T-helper 17 cell (primary cell): ENCODE measurements around the gene GTF2I. TPM values are rescaled to one million over a fixed set of nuclear protein-coding genes. Genes with fewer than 3 reads are reported as not detected.
A peak's percentile ranks its signal among the peaks of the same experiment; 100 is the strongest.
"Not testable (repeated sequence)": the region's sequence is repeated elsewhere in the genome, so short reads cannot be mapped to it uniquely, and the experiment has no call there.

Experiments used
- ATAC-seq: fragments of 150-1000 bp; cut with Tn5 transposase; 2 replicates; pipeline ENCODE4 v1.10.0; 2021; ENCODE audit warnings: mild to moderate bottlenecking, moderate library complexity
- DNase-seq, 3 donors: peaks; one replicate each; pipeline versions ENCODE4 v3.0.0 to v3.0.0-alpha.2; 2020 to 2021
- H3K9me3 ChIP-seq: one replicate; pipeline ENCODE4 v1.7.0; 2013; ENCODE audit warnings: low read length, mild to moderate bottlenecking; ENCODE audit not compliant: control insufficient read depth, poor library complexity, severe bottlenecking
- H3K27ac Mint-ChIP-seq: one replicate; pipeline ENCODE4 v1.8.0; 2022; ENCODE audit warnings: mild to moderate bottlenecking, moderate library complexity, mixed read lengths
- H3K27me3 Mint-ChIP-seq: one replicate; pipeline ENCODE4 v1.8.0; 2022; ENCODE audit warnings: mixed read lengths
- H3K36me3 Mint-ChIP-seq: one replicate; pipeline ENCODE4 v1.8.0; 2022; ENCODE audit warnings: low read depth, mixed read lengths
- H3K4me1 Mint-ChIP-seq: one replicate; pipeline ENCODE4 v1.8.0; 2022; ENCODE audit warnings: mild to moderate bottlenecking, mixed read lengths
- H3K4me3 Mint-ChIP-seq: one replicate; pipeline ENCODE4 v1.8.0; 2022; ENCODE audit warnings: mild to moderate bottlenecking, moderate library complexity, mixed read lengths
- total RNA-seq, 4 donors: library from RNA in 2 of 4; stranded (reverse) in 2 of 4; gene quantifications; one replicate each; pipeline ENCODE4 v1.2.3 and lab custom pipeline; 2022 to 2026

GTF2I gene
- total RNA-seq, 2 donors from 2014 or later: 127 to 141 TPM

GRCh38 chr7:74743936-74744557, 86.5 kb downstream of the GTF2I start:
- not testable (repeated sequence) for H3K9me3 ChIP-seq, H3K27me3 Mint-ChIP-seq, H3K36me3 Mint-ChIP-seq, H3K27ac Mint-ChIP-seq, H3K4me1 Mint-ChIP-seq, DNase-seq, ATAC-seq, H3K4me3 Mint-ChIP-seq

GRCh38 chr7:74753921-74754482, 96.5 kb downstream of the GTF2I start:
- not testable (repeated sequence) for H3K27ac Mint-ChIP-seq, H3K36me3 Mint-ChIP-seq, DNase-seq, H3K4me3 Mint-ChIP-seq, H3K9me3 ChIP-seq, H3K4me1 Mint-ChIP-seq, H3K27me3 Mint-ChIP-seq, ATAC-seq

GRCh38 chr7:74756673-74757072, 99.2 kb downstream of the GTF2I start:
- H3K4me1 Mint-ChIP-seq, H3K4me3 Mint-ChIP-seq, ATAC-seq, DNase-seq, H3K36me3 Mint-ChIP-seq, H3K27ac Mint-ChIP-seq, H3K9me3 ChIP-seq, H3K27me3 Mint-ChIP-seq: not testable (repeated sequence)

GRCh38 chr7:74758268-74758667, 100.8 kb downstream of the GTF2I start:
- H3K27me3 Mint-ChIP-seq, H3K4me1 Mint-ChIP-seq, H3K36me3 Mint-ChIP-seq, H3K27ac Mint-ChIP-seq, H3K9me3 ChIP-seq, H3K4me3 Mint-ChIP-seq, DNase-seq, ATAC-seq: not testable (repeated sequence)

- H3K4me1 Mint-ChIP-seq, H3K9me3 ChIP-seq, DNase-seq, H3K27me3 Mint-ChIP-seq, H3K4me3 Mint-ChIP-seq, H3K27ac Mint-ChIP-seq, ATAC-seq, H3K36me3 Mint-ChIP-seq: not testable (repeated sequence)
These were observed 101.5 kb downstream of the GTF2I start for GRCh38 chr7:74758982-74759381.

GRCh38 chr7:74765205-74765918, 107.8 kb downstream of the GTF2I start:
- H3K27me3 Mint-ChIP-seq, DNase-seq, H3K4me3 Mint-ChIP-seq, H3K9me3 ChIP-seq, H3K4me1 Mint-ChIP-seq, H3K36me3 Mint-ChIP-seq, H3K27ac Mint-ChIP-seq: not testable (repeated sequence)
- ATAC-seq: peak; percentile 81

- not testable (repeated sequence) for H3K4me3 Mint-ChIP-seq, H3K4me1 Mint-ChIP-seq, H3K36me3 Mint-ChIP-seq, H3K27ac Mint-ChIP-seq, H3K9me3 ChIP-seq, DNase-seq, ATAC-seq, H3K27me3 Mint-ChIP-seq
These were observed 109.0 kb downstream of the GTF2I start for GRCh38 chr7:74766509-74766908.

- H3K4me1 Mint-ChIP-seq, H3K4me3 Mint-ChIP-seq, H3K27me3 Mint-ChIP-seq, H3K27ac Mint-ChIP-seq, DNase-seq, ATAC-seq, H3K36me3 Mint-ChIP-seq, H3K9me3 ChIP-seq: not testable (repeated sequence)
These were observed 109.5 kb downstream of the GTF2I start for GRCh38 chr7:74766991-74767390.

GRCh38 chr7:74770062-74770461, 112.5 kb downstream of the GTF2I start:
- H3K27me3 Mint-ChIP-seq, ATAC-seq, H3K4me1 Mint-ChIP-seq, H3K4me3 Mint-ChIP-seq, DNase-seq, H3K27ac Mint-ChIP-seq, H3K9me3 ChIP-seq, H3K36me3 Mint-ChIP-seq: not testable (repeated sequence)

GRCh38 chr7:74772093-74772492, 114.6 kb downstream of the GTF2I start:
- H3K4me3 Mint-ChIP-seq, H3K27me3 Mint-ChIP-seq: not testable (repeated sequence)

GRCh38 chr7:74773760-74774750, 116.5 kb downstream of the GTF2I start, which contains the start of gene NCF1:
Gene NCF1, plus strand, starts transcription at chr7:74774011. Its CDS starts 21 bp downstream, at chr7:74774032.
- H3K36me3 Mint-ChIP-seq, H3K27ac Mint-ChIP-seq, H3K4me3 Mint-ChIP-seq, H3K27me3 Mint-ChIP-seq, DNase-seq, H3K9me3 ChIP-seq, H3K4me1 Mint-ChIP-seq: not testable (repeated sequence)
- ATAC-seq: peak; percentile 76

More at GRCh38 chr7:74772093-74772492, 114.6 kb downstream of the GTF2I start:
- not testable (repeated sequence) for H3K27ac Mint-ChIP-seq, H3K36me3 Mint-ChIP-seq, DNase-seq, H3K9me3 ChIP-seq, H3K4me1 Mint-ChIP-seq, ATAC-seq

- H3K27ac Mint-ChIP-seq, H3K27me3 Mint-ChIP-seq, H3K9me3 ChIP-seq, H3K4me3 Mint-ChIP-seq, ATAC-seq, H3K4me1 Mint-ChIP-seq, DNase-seq, H3K36me3 Mint-ChIP-seq: not testable (repeated sequence)
These were observed 117.6 kb downstream of the GTF2I start for GRCh38 chr7:74775111-74775510.

- H3K27me3 Mint-ChIP-seq, H3K27ac Mint-ChIP-seq, H3K4me3 Mint-ChIP-seq, H3K36me3 Mint-ChIP-seq, DNase-seq, ATAC-seq, H3K4me1 Mint-ChIP-seq, H3K9me3 ChIP-seq: not testable (repeated sequence)
These were observed 121.5 kb downstream of the GTF2I start for GRCh38 chr7:74779053-74779452.
